Measurements from ENCODE around the gene MYO15A. TPM values are rescaled to one million over a fixed set of nuclear protein-coding genes. Genes with fewer than 3 reads are reported as not detected.

Gene MYO15A
- total RNA-seq, 2 experiments from 2014 or later: 0.98 to 1.4 TPM

DNA sequence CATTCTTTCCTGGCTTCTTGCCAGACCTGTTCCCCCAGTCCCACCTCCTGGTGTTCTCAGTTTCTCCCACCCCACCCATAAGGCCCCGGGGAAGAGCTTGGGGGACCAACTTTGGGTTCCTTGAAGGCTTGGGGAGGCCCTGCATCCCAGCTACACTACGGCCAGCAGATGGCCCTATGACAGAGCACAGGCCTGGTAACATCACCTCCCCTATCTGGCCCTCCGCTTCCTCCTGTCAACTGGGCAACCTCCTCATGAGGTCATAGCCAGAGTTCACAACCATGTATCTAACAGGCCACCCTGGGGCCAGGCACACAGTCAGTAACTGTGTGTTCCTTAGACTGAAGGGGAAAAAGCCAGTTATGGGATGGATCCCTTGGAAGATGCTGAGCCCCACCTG is 31.4 kb downstream of the MYO15A start:
- intact Hi-C loops (cut with micrococcal nuclease; ENCODE audit: unreplicated experiment): loop anchor here (2.0 kb wide), 2 partner anchors 45 to 77 kb away; no protein-coding TSS in a partner anchor
- no peaks in the 10 kb centered on the region for H3K79me2 ChIP-seq (ENCODE audit: insufficient read depth, low read depth, low read length)
- no peaks in the 10 kb centered on the region for H4K20me1 ChIP-seq (ENCODE audit: insufficient read depth, low read length)
- no peak overlapping the region for H3K4me2 ChIP-seq (ENCODE audit: low read length)
- DNase-seq (ENCODE audit: low spot score): no peak
- no TSS peak for BruUV-seq (replicated peaks)
- CTCF ChIA-PET (ENCODE audit: unreplicated experiment): interaction anchor here (1.0 kb wide), 1 partner anchor 32 kb away, joined by 3 read pairs; no protein-coding TSS in a partner anchor
- POLR2A ChIA-PET: no interaction called here
- TF ChIP-seq, protein P1, sequence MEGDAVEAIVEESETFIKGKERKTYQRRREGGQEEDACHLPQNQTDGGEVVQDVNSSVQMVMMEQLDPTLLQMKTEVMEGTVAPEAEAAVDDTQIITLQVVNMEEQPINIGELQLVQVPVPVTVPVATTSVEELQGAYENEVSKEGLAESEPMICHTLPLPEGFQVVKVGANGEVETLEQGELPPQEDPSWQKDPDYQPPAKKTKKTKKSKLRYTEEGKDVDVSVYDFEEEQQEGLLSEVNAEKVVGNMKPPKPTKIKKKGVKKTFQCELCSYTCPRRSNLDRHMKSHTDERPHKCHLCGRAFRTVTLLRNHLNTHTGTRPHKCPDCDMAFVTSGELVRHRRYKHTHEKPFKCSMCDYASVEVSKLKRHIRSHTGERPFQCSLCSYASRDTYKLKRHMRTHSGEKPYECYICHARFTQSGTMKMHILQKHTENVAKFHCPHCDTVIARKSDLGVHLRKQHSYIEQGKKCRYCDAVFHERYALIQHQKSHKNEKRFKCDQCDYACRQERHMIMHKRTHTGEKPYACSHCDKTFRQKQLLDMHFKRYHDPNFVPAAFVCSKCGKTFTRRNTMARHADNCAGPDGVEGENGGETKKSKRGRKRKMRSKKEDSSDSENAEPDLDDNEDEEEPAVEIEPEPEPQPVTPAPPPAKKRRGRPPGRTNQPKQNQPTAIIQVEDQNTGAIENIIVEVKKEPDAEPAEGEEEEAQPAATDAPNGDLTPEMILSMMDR (conservative IDR thresholded peaks at IDR 0.05; ENCODE audit: low read length): peak; percentile 48
- TF ChIP-seq EZH2phosphoT487 (IDR thresholded peaks at IDR 0.05; ENCODE audit: borderline replicate concordance, low read depth, low read length): no peak
- H2AFZ ChIP-seq (ENCODE audit: low read length): no peak overlapping the region
- H3K27ac ChIP-seq (ENCODE audit: low read depth, low read length, poor library complexity, severe bottlenecking): no peak overlapping the region
- H3K36me3 ChIP-seq (ENCODE audit: insufficient read depth, low read length): no peaks in the 10 kb centered on the region
- H3K9me3 ChIP-seq (ENCODE audit: low read length): no peaks in the 10 kb centered on the region
- no peaks in the 10 kb centered on the region for H3K4me1 ChIP-seq (ENCODE audit: insufficient read depth, low read length, poor library complexity, severe bottlenecking)
- no peak overlapping the region for H3K4me3 ChIP-seq (ENCODE audit: low read depth, low read length, poor library complexity, severe bottlenecking)
- H3K9me2 ChIP-seq (ENCODE audit: insufficient read depth, low read length): no peaks in the 10 kb centered on the region

DNA sequence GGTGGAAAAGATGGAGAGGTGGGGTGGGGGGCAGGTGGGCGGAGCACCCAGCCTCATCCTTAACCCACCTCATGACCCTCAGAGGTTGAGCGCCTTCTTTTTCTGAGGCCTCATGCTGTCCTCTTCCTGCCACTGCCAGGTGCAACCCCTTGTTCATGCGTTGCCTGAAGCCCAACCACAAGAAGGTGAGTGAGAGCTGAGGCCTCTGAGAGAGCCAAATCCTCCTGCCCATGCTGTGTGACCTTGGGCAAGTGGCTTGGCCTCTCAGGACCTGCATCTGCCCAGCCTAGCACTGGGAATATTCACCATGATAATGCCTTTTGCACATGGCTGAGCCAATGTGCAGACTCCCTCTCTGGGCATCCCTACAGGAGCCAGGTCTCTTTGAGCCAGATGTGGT is 32.1 kb downstream of the MYO15A start:
- H4K20me1 ChIP-seq (ENCODE audit: insufficient read depth, low read length): no peaks in the 10 kb centered on the region
- H3K4me2 ChIP-seq (ENCODE audit: low read length): no peak overlapping the region
- ChIA-PET CTCF (ENCODE audit: unreplicated experiment) (no interaction called here), POLR2A (no interaction called here)
- no peaks in the 10 kb centered on the region for H3K9me2 ChIP-seq (ENCODE audit: insufficient read depth, low read length)
- H3K9me3 ChIP-seq (ENCODE audit: low read length): no peaks in the 10 kb centered on the region
- H2AFZ ChIP-seq (ENCODE audit: low read length): no peak overlapping the region
- no peak overlapping the region for H3K4me3 ChIP-seq (ENCODE audit: low read depth, low read length, poor library complexity, severe bottlenecking)
- no TSS peak for BruUV-seq (replicated peaks)
- intact Hi-C loops (cut with micrococcal nuclease; ENCODE audit: unreplicated experiment): loop anchor here (2.0 kb wide), 2 partner anchors 44 to 76 kb away; no protein-coding TSS in a partner anchor
- no peaks in the 10 kb centered on the region for H3K36me3 ChIP-seq (ENCODE audit: insufficient read depth, low read length)
- no peak overlapping the region for H3K27ac ChIP-seq (ENCODE audit: low read depth, low read length, poor library complexity, severe bottlenecking)
- no peaks in the 10 kb centered on the region for H3K4me1 ChIP-seq (ENCODE audit: insufficient read depth, low read length, poor library complexity, severe bottlenecking)
- no peaks in the 10 kb centered on the region for H3K79me2 ChIP-seq (ENCODE audit: insufficient read depth, low read depth, low read length)
- no peak for TF ChIP-seq EZH2phosphoT487 (IDR thresholded peaks at IDR 0.05; ENCODE audit: borderline replicate concordance, low read depth, low read length)
- TF ChIP-seq, protein P1 (conservative IDR thresholded peaks at IDR 0.05; ENCODE audit: low read length): no peak
- no peak for DNase-seq (ENCODE audit: low spot score)

DNA sequence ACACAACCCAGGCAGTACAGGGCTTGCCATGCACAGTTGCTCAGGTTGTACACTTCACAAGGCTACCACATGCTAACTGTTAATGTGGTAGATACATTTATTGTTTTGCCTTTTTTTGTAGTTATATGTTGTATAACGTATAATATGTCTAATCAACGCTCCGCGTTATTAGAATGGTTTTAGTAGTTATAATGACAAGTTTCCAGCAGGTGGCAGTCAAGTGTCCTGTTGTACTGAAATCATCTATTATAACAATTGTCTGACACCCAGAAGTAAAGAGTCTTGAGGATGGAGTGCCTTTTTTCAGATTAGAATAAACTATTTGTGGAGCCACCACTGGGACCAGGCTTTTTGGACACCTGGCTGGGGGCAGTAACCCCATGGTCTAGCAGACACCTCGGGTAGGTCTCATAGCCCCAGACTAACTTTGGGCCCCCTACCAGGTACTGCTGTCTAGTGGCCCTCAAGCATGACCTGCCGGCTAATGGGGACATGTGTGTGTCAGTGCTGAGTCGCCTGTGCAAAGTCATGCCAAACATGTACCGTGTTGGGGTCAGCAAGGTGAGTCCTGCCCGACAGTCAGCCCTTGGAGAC is 32.8 kb downstream of the MYO15A start:
- Histone ChIP-seq H3K36me3 (ENCODE audit: insufficient read depth, low read length) (no peaks in the 10 kb centered on the region), H2AFZ (ENCODE audit: low read length) (no peak overlapping the region), H3K4me3 (ENCODE audit: low read depth, low read length, poor library complexity, severe bottlenecking) (no peak overlapping the region), H3K9me3 (ENCODE audit: low read length) (no peaks in the 10 kb centered on the region), H4K20me1 (ENCODE audit: insufficient read depth, low read length) (no peaks in the 10 kb centered on the region), H3K27ac (ENCODE audit: low read depth, low read length, poor library complexity, severe bottlenecking) (no peak overlapping the region), H3K79me2 (ENCODE audit: insufficient read depth, low read depth, low read length) (no peaks in the 10 kb centered on the region), H3K9me2 (ENCODE audit: insufficient read depth, low read length) (no peaks in the 10 kb centered on the region), H3K4me2 (ENCODE audit: low read length) (no peak overlapping the region), H3K4me1 (ENCODE audit: insufficient read depth, low read length, poor library complexity, severe bottlenecking) (no peaks in the 10 kb centered on the region)
- TF ChIP-seq, protein P1 (conservative IDR thresholded peaks at IDR 0.05; ENCODE audit: low read length): peak; percentile 89
- TF ChIP-seq EZH2phosphoT487 (IDR thresholded peaks at IDR 0.05; ENCODE audit: borderline replicate concordance, low read depth, low read length): no peak
- intact Hi-C loops (cut with micrococcal nuclease; ENCODE audit: unreplicated experiment): loop anchor here (2.0 kb wide), 2 partner anchors 43 to 75 kb away; no protein-coding TSS in a partner anchor
- POLR2A ChIA-PET: no interaction called here
- DNase-seq (ENCODE audit: low spot score): peak; percentile 75
- no TSS peak for BruUV-seq (replicated peaks)
- CTCF ChIA-PET (ENCODE audit: unreplicated experiment): no interaction called here
